ENCODE data around the gene PHEX. TPM values are rescaled to one million over a fixed set of nuclear protein-coding genes. Genes with fewer than 3 reads are reported as not detected.

Gene PHEX
- total RNA-seq, 2 experiments from 2014 or later = 3.0 to 3.7 TPM

- H3K4me1 Mint-ChIP-seq = peaks cover 12% of the 10 kb centered on the region
- ATAC-seq (no peak), DNase-seq (peak; percentile 26)
- intact Hi-C loops (cut with DNase I, micrococcal nuclease) = no loop called here
- no peak overlapping the region for H3K4me3 Mint-ChIP-seq
- CTCF ChIA-PET = interaction anchor here (0.6 kb wide), 1 partner anchor 107 kb away, joined by 3 read pairs; no protein-coding TSS in a partner anchor
- POLR2A ChIA-PET = no interaction called here
- H3K27ac Mint-ChIP-seq = no peak overlapping the region
- H3K36me3 Mint-ChIP-seq (ENCODE audit: low read depth) = no peaks in the 10 kb centered on the region
- H3K9me3 Mint-ChIP-seq (ENCODE audit: low read depth) = no peaks in the 10 kb centered on the region
- no peaks in the 10 kb centered on the region for H3K27me3 Mint-ChIP-seq
These were observed 9.9 kb downstream of the PHEX start for GRCh38 chrX:22041907-22042530.

- CTCF ChIA-PET = interaction anchor here (0.7 to 1.4 kb wide), 2 partner anchors 12 to 25 kb away, joined by 3 read pairs; no protein-coding TSS in a partner anchor
These were observed 11.7 kb downstream of the PHEX start for GRCh38 chrX:22043872-22044271.

GRCh38 chrX:22047468-22047867 lies 15.3 kb downstream of the PHEX start:
- no peak overlapping the region for H3K4me3 Mint-ChIP-seq
- H3K36me3 Mint-ChIP-seq (ENCODE audit: low read depth) = no peaks in the 10 kb centered on the region
- POLR2A ChIA-PET = no interaction called here
- DNase-seq (no peak), ATAC-seq (no peak)
- intact Hi-C loops (cut with DNase I, micrococcal nuclease) = no loop called here
- no peaks in the 10 kb centered on the region for H3K9me3 Mint-ChIP-seq (ENCODE audit: low read depth)
- H3K27me3 Mint-ChIP-seq = no peaks in the 10 kb centered on the region
- CTCF ChIA-PET = no interaction called here
- H3K4me1 Mint-ChIP-seq = no peaks in the 10 kb centered on the region
- no peak overlapping the region for H3K27ac Mint-ChIP-seq

More at GRCh38 chrX:22043872-22044271, 11.7 kb downstream of the PHEX start:
- H3K9me3 Mint-ChIP-seq (ENCODE audit: low read depth) = no peaks in the 10 kb centered on the region
- peaks cover 2% of the 10 kb centered on the region for H3K4me1 Mint-ChIP-seq
- H3K27me3 Mint-ChIP-seq = no peaks in the 10 kb centered on the region
- DNase-seq = no peak
- no peak overlapping the region for H3K4me3 Mint-ChIP-seq
- POLR2A ChIA-PET = no interaction called here
- no peak for ATAC-seq
- H3K36me3 Mint-ChIP-seq (ENCODE audit: low read depth) = no peaks in the 10 kb centered on the region
- no peak overlapping the region for H3K27ac Mint-ChIP-seq
- intact Hi-C loops (cut with DNase I, micrococcal nuclease) = no loop called here

DNA sequence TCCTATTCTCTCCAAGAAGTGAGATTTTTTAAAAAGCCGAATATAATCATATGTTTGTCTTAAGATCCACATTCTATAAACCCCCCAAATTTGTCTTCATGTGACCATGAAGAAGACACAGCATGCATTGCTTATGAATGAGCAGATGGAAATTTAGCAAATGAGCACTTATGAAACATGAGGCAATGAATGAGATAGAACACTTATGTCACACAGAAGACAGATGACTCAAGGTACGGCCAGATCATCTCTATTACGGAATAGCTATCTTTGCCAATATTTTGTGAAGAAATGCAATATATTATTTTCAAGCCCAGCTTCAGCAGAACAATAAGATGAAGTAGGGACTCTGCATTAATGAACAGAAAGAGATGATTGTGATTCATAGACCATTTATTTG lies 21.4 kb downstream of the PHEX start:
- intact Hi-C loops (cut with DNase I, micrococcal nuclease) = no loop called here
- no peak for DNase-seq
- Mint-ChIP-seq H3K9me3 (ENCODE audit: low read depth) (no peaks in the 10 kb centered on the region), H3K4me3 (no peak overlapping the region), H3K36me3 (ENCODE audit: low read depth) (no peaks in the 10 kb centered on the region), H3K4me1 (peaks cover 12% of the 10 kb centered on the region), H3K27ac (no peak overlapping the region), H3K27me3 (no peaks in the 10 kb centered on the region)
- ChIA-PET CTCF (no interaction called here), POLR2A (no interaction called here)
- no peak for ATAC-seq

DNA sequence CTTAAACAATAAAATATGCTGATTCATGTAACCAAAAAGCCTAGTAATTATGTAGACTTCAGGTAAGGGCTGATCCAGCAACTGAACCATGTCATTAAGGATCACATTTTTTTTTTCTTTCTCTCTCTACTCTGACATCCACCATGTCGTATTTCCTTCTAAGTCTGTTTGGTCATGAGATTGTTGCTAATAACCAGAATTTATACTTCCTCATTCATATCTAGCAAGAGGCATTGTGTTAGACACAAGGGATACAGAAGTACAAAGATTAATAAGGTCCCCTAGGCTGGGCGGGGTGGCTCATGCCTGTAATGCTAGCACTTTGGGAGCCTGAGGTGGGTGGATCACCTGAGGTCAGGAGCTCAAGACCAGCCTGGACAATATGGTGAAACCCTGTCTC lies 24.1 kb downstream of the PHEX start:
- H3K9me3 Mint-ChIP-seq (ENCODE audit: low read depth) = no peaks in the 10 kb centered on the region
- no peak overlapping the region for H3K4me3 Mint-ChIP-seq
- H3K4me1 Mint-ChIP-seq = peaks cover 31% of the 10 kb centered on the region
- no peak for DNase-seq
- no peaks in the 10 kb centered on the region for H3K27me3 Mint-ChIP-seq
- no peaks in the 10 kb centered on the region for H3K36me3 Mint-ChIP-seq (ENCODE audit: low read depth)
- ChIA-PET CTCF (interaction anchor here (0.6 to 1.2 kb wide), 2 partner anchors 12 to 36 kb away, joined by 3 to 4 read pairs; no protein-coding TSS in a partner anchor), POLR2A (no interaction called here)
- ATAC-seq = no peak
- no peak overlapping the region for H3K27ac Mint-ChIP-seq
- intact Hi-C loops (cut with DNase I, micrococcal nuclease) = no loop called here

DNA sequence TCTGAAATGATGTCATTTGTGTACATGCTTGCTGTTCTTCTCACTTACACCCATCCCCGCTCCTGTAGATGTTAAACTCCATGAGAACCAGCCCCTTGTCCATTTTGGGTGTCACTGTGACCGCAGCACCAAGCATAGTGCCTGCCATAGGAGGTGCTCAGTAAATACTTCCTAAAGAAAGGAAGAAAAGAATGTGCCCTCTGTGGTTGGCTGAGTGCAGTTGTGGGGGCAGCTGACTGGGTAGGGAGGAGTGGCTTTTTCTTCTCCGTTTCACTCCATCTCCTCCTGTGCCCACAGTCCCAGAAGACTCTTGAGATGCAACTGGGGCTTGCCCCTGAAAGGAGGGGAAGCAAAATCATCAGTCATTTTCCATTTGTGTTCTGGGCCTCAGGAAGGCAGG lies 25.5 kb downstream of the PHEX start:
- intact Hi-C loops (cut with DNase I, micrococcal nuclease) = no loop called here
- ChIA-PET POLR2A (no interaction called here), CTCF (no interaction called here)
- ATAC-seq = no peak
- Mint-ChIP-seq H3K27me3 (no peaks in the 10 kb centered on the region), H3K4me1 (peaks cover 46% of the 10 kb centered on the region), H3K36me3 (ENCODE audit: low read depth) (no peaks in the 10 kb centered on the region), H3K4me3 (no peak overlapping the region), H3K27ac (peak overlapping the region; percentile 67), H3K9me3 (ENCODE audit: low read depth) (no peaks in the 10 kb centered on the region)
- no peak for DNase-seq

GRCh38 chrX:22059775-22060174 lies 27.6 kb downstream of the PHEX start:
- Mint-ChIP-seq H3K4me1 (peaks cover 58% of the 10 kb centered on the region), H3K9me3 (ENCODE audit: low read depth) (no peaks in the 10 kb centered on the region), H3K27me3 (no peaks in the 10 kb centered on the region), H3K27ac (peak overlapping the region; percentile 78), H3K36me3 (ENCODE audit: low read depth) (peaks cover 1% of the 10 kb centered on the region), H3K4me3 (no peak overlapping the region)
- DNase-seq (no peak), ATAC-seq (no peak)
- intact Hi-C loops (cut with DNase I, micrococcal nuclease) = loop anchor here (2.0 to 5.0 kb wide), 4 partner anchors 69 to 132 kb away; partner anchors contain the start of gene SMS (in 1 of the 2)
- CTCF ChIA-PET = interaction anchor here (1.8 kb wide), 1 partner anchor 77 kb away, joined by 6 read pairs; no protein-coding TSS in a partner anchor
- POLR2A ChIA-PET = no interaction called here

GRCh38 chrX:22060415-22061280 lies 28.5 kb downstream of the PHEX start:
- H3K4me3 Mint-ChIP-seq = peak overlapping the region; percentile 16

DNA sequence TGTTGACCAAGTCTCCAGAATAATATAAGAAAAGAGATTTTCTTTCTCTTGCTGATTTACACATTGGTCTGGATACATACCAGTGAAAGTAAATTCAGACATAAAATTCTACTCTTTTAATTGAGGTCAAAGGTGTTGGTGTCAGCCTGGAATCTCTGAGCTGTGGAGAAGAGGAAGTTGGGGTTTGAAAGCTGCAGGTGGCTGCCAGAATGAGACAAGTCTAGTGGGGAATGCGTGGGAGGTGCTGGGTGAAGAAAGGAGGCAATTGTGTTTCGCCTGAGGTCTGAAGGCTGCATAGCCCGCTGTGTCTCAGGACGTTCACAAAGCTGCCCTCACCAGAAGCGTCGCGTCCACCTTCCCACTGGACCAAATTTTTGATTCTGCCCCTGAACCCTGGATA lies 31.2 kb downstream of the PHEX start:
- intact Hi-C loops (cut with DNase I, micrococcal nuclease) = loop anchor here (5.0 kb wide), 3 partner anchors 76 to 136 kb away; partner anchors contain the start of gene SMS (in 1 of the 2)
- no peak overlapping the region for H3K4me3 Mint-ChIP-seq
- ATAC-seq (peak; percentile 33), DNase-seq (peak; percentile 59)
- ChIA-PET POLR2A (interaction anchor here (0.7 kb wide), 1 partner anchor 688 kb away, joined by 3 read pairs; no protein-coding TSS in a partner anchor), CTCF (interaction anchor here (1.0 to 1.3 kb wide), 3 partner anchors 12 to 78 kb away, joined by 3 to 7 read pairs (median 5); no protein-coding TSS in a partner anchor)
- H3K36me3 Mint-ChIP-seq (ENCODE audit: low read depth) = peaks cover 1% of the 10 kb centered on the region
- peaks cover 72% of the 10 kb centered on the region for H3K4me1 Mint-ChIP-seq
- no peaks in the 10 kb centered on the region for H3K27me3 Mint-ChIP-seq
- no peaks in the 10 kb centered on the region for H3K9me3 Mint-ChIP-seq (ENCODE audit: low read depth)
- H3K27ac Mint-ChIP-seq = peak overlapping the region; percentile 63

More at GRCh38 chrX:22060415-22061280, 28.5 kb downstream of the PHEX start:
- intact Hi-C loops (cut with DNase I, micrococcal nuclease) = loop anchor here (2.0 to 5.0 kb wide), 4 partner anchors 70 to 133 kb away; partner anchors contain the start of gene SMS (in 1 of the 2)
- Mint-ChIP-seq H3K27ac (peak overlapping the region; percentile 78), H3K27me3 (no peaks in the 10 kb centered on the region), H3K9me3 (ENCODE audit: low read depth) (no peaks in the 10 kb centered on the region), H3K4me1 (peaks cover 60% of the 10 kb centered on the region), H3K36me3 (ENCODE audit: low read depth) (peaks cover 1% of the 10 kb centered on the region)
- CTCF ChIA-PET = interaction anchor here (1.8 kb wide), 1 partner anchor 76 kb away, joined by 6 read pairs; no protein-coding TSS in a partner anchor
- ATAC-seq (peak; percentile 84), DNase-seq (peak; percentile 59)
- POLR2A ChIA-PET = no interaction called here

- Mint-ChIP-seq H3K4me1 (peaks cover 32% of the 10 kb centered on the region), H3K4me3 (no peak overlapping the region), H3K36me3 (ENCODE audit: low read depth) (peaks cover 2% of the 10 kb centered on the region), H3K9me3 (ENCODE audit: low read depth) (no peaks in the 10 kb centered on the region), H3K27me3 (no peaks in the 10 kb centered on the region), H3K27ac (no peak overlapping the region)
- CTCF ChIA-PET = interaction anchor here (4.2 kb wide), 1 partner anchor 12 kb away, joined by 20 read pairs; no protein-coding TSS in a partner anchor
- intact Hi-C loops (cut with DNase I, micrococcal nuclease) = no loop called here
- no peak for DNase-seq
- POLR2A ChIA-PET = no interaction called here
- ATAC-seq = no peak
These were observed 37.5 kb downstream of the PHEX start for GRCh38 chrX:22069586-22069985.

GRCh38 chrX:22073928-22074327 lies 41.8 kb downstream of the PHEX start:
- POLR2A ChIA-PET = no interaction called here
- intact Hi-C loops (cut with DNase I, micrococcal nuclease) = no loop called here
- ATAC-seq = no peak

More at GRCh38 chrX:22073928-22074327, 41.8 kb downstream of the PHEX start:
- Mint-ChIP-seq H3K4me1 (peaks cover 9% of the 10 kb centered on the region), H3K27me3 (no peaks in the 10 kb centered on the region), H3K36me3 (ENCODE audit: low read depth) (peaks cover 5% of the 10 kb centered on the region), H3K27ac (no peak overlapping the region), H3K4me3 (no peak overlapping the region), H3K9me3 (ENCODE audit: low read depth) (no peaks in the 10 kb centered on the region)
- no peak for DNase-seq
- CTCF ChIA-PET = no interaction called here

All from activated CD4-positive, alpha-beta T cell treated with anti-CD3 and anti-CD28 coated beads for 36 hours (primary cell).